ENCODE results near the gene PSRC1. TPM values are rescaled to one million over a fixed set of nuclear protein-coding genes. Genes with fewer than 3 reads are reported as not detected.
"Not testable (repeated sequence)": the region's sequence is repeated elsewhere in the genome, so short reads cannot be mapped to it uniquely, and the experiment has no call there.

PSRC1 gene
- polyA plus RNA-seq, 2 donors, result 6.3 to 10.4 TPM

GRCh38 chr1:109298666-109299557 lies 16.0 kb upstream of the PSRC1 start:
- Histone ChIP-seq H3K27me3 (ENCODE audit: control insufficient read depth in 1 of 2, insufficient read depth in 2 of 2, low read length in 2 of 2) (no peaks in the 10 kb centered on the region), H3K4me3 (ENCODE audit: low read depth in 1 of 2, low read length in 2 of 2) (no peak overlapping the region), H3K4me1 (ENCODE audit: control insufficient read depth in 2 of 2, insufficient read depth in 2 of 2, low read length in 1 of 2) (peaks cover 0 to 9% of the 10 kb centered on the region in 2 donors), H3K36me3 (ENCODE audit: control insufficient read depth in 2 of 2, insufficient read depth in 2 of 2, low read length in 1 of 2) (no peaks in the 10 kb centered on the region), H3K9me3 (ENCODE audit: control insufficient read depth in 2 of 2, insufficient read depth in 1 of 2, low read depth in 1 of 2, low read length in 1 of 2) (no peaks in the 10 kb centered on the region), H3K27ac (ENCODE audit: low read depth in 2 of 2, low read length in 1 of 2) (no peak overlapping the region)
- WGBS, 2 donors, result 49 to 54% methylated on average over 11 of the region's 11 CpGs

GRCh38 chr1:109296782-109297181 lies 13.8 kb upstream of the PSRC1 start:
- 75 to 80% methylated on average over 16 of the region's 16 CpGs for WGBS, 2 donors
- no peak overlapping the region for H3K27ac ChIP-seq (ENCODE audit: low read depth in 2 of 2, low read length in 1 of 2)
- no peaks in the 10 kb centered on the region for H3K36me3 ChIP-seq (ENCODE audit: control insufficient read depth in 2 of 2, insufficient read depth in 2 of 2, low read length in 1 of 2)
- peaks cover 0 to 9% of the 10 kb centered on the region in 2 donors for H3K4me1 ChIP-seq (ENCODE audit: control insufficient read depth in 2 of 2, insufficient read depth in 2 of 2, low read length in 1 of 2)
- H3K9me3 ChIP-seq (ENCODE audit: control insufficient read depth in 2 of 2, insufficient read depth in 1 of 2, low read depth in 1 of 2, low read length in 1 of 2), result no peaks in the 10 kb centered on the region
- H3K4me3 ChIP-seq (ENCODE audit: low read depth in 1 of 2, low read length in 2 of 2), result no peak overlapping the region
- no peaks in the 10 kb centered on the region for H3K27me3 ChIP-seq (ENCODE audit: control insufficient read depth in 1 of 2, insufficient read depth in 2 of 2, low read length in 2 of 2)

GRCh38 chr1:109295712-109296415 lies 12.9 kb upstream of the PSRC1 start:
- no peaks in the 10 kb centered on the region for H3K36me3 ChIP-seq (ENCODE audit: control insufficient read depth in 2 of 2, insufficient read depth in 2 of 2, low read length in 1 of 2)
- H3K9me3 ChIP-seq (ENCODE audit: control insufficient read depth in 2 of 2, insufficient read depth in 1 of 2, low read depth in 1 of 2, low read length in 1 of 2), result no peaks in the 10 kb centered on the region
- H3K27me3 ChIP-seq (ENCODE audit: control insufficient read depth in 1 of 2, insufficient read depth in 2 of 2, low read length in 2 of 2), result no peaks in the 10 kb centered on the region
- 83 to 84% methylated on average over 12 of the region's 12 CpGs for WGBS, 2 donors
- H3K4me1 ChIP-seq (ENCODE audit: control insufficient read depth in 2 of 2, insufficient read depth in 2 of 2, low read length in 1 of 2), result peaks cover 0 to 9% of the 10 kb centered on the region in 2 donors
- H3K27ac ChIP-seq (ENCODE audit: low read depth in 2 of 2, low read length in 1 of 2), result no peak overlapping the region
- no peak overlapping the region for H3K4me3 ChIP-seq (ENCODE audit: low read depth in 1 of 2, low read length in 2 of 2)

- Histone ChIP-seq H3K4me1 (ENCODE audit: control insufficient read depth in 2 of 2, insufficient read depth in 2 of 2, low read length in 1 of 2) (peaks cover 0 to 6% of the 10 kb centered on the region in 2 donors), H3K4me3 (ENCODE audit: low read depth in 1 of 2, low read length in 2 of 2) (no peak overlapping the region), H3K36me3 (ENCODE audit: control insufficient read depth in 2 of 2, insufficient read depth in 2 of 2, low read length in 1 of 2) (no peaks in the 10 kb centered on the region), H3K27me3 (ENCODE audit: control insufficient read depth in 1 of 2, insufficient read depth in 2 of 2, low read length in 2 of 2) (no peaks in the 10 kb centered on the region), H3K27ac (ENCODE audit: low read depth in 2 of 2, low read length in 1 of 2) (no peak overlapping the region), H3K9me3 (ENCODE audit: control insufficient read depth in 2 of 2, insufficient read depth in 1 of 2, low read depth in 1 of 2, low read length in 1 of 2) (no peaks in the 10 kb centered on the region)
- 63 to 68% methylated on average over 4 of the region's 4 CpGs for WGBS, 2 donors
Observed at GRCh38 chr1:109294481-109294880, 11.5 kb upstream of the PSRC1 start.

GRCh38 chr1:109293026-109293425 lies 10.1 kb upstream of the PSRC1 start:
- no peaks in the 10 kb centered on the region for H3K9me3 ChIP-seq (ENCODE audit: control insufficient read depth in 2 of 2, insufficient read depth in 1 of 2, low read depth in 1 of 2, low read length in 1 of 2)
- no peaks in the 10 kb centered on the region for H3K36me3 ChIP-seq (ENCODE audit: control insufficient read depth in 2 of 2, insufficient read depth in 2 of 2, low read length in 1 of 2)
- H3K27ac ChIP-seq (ENCODE audit: low read depth in 2 of 2, low read length in 1 of 2), result no peak overlapping the region
- H3K4me3 ChIP-seq (ENCODE audit: low read depth in 1 of 2, low read length in 2 of 2), result no peak overlapping the region
- 59% methylated on average over 2 of the region's 2 CpGs for WGBS, 2 donors
- no peaks in the 10 kb centered on the region for H3K27me3 ChIP-seq (ENCODE audit: control insufficient read depth in 1 of 2, insufficient read depth in 2 of 2, low read length in 2 of 2)
- peaks cover 0 to 5% of the 10 kb centered on the region in 2 donors for H3K4me1 ChIP-seq (ENCODE audit: control insufficient read depth in 2 of 2, insufficient read depth in 2 of 2, low read length in 1 of 2)

- 60 to 64% methylated on average over 9 of the region's 9 CpGs for WGBS, 2 donors
- Histone ChIP-seq H3K27me3 (ENCODE audit: control insufficient read depth in 1 of 2, insufficient read depth in 2 of 2, low read length in 2 of 2) (no peaks in the 10 kb centered on the region), H3K4me3 (ENCODE audit: low read depth in 1 of 2, low read length in 2 of 2) (no peak overlapping the region), H3K36me3 (ENCODE audit: control insufficient read depth in 2 of 2, insufficient read depth in 2 of 2, low read length in 1 of 2) (no peaks in the 10 kb centered on the region), H3K4me1 (ENCODE audit: control insufficient read depth in 2 of 2, insufficient read depth in 2 of 2, low read length in 1 of 2) (peaks cover 0 to 5% of the 10 kb centered on the region in 2 donors), H3K27ac (ENCODE audit: low read depth in 2 of 2, low read length in 1 of 2) (no peak overlapping the region), H3K9me3 (ENCODE audit: control insufficient read depth in 2 of 2, insufficient read depth in 1 of 2, low read depth in 1 of 2, low read length in 1 of 2) (no peaks in the 10 kb centered on the region)
Observed at GRCh38 chr1:109292364-109292763, 9.4 kb upstream of the PSRC1 start.

GRCh38 chr1:109290998-109291397 lies 8.1 kb upstream of the PSRC1 start:
- Histone ChIP-seq H3K4me3 (ENCODE audit: low read depth in 1 of 2, low read length in 2 of 2) (no peak overlapping the region), H3K9me3 (ENCODE audit: control insufficient read depth in 2 of 2, insufficient read depth in 1 of 2, low read depth in 1 of 2, low read length in 1 of 2) (no peaks in the 10 kb centered on the region), H3K36me3 (ENCODE audit: control insufficient read depth in 2 of 2, insufficient read depth in 2 of 2, low read length in 1 of 2) (no peaks in the 10 kb centered on the region), H3K4me1 (ENCODE audit: control insufficient read depth in 2 of 2, insufficient read depth in 2 of 2, low read length in 1 of 2) (no peaks in the 10 kb centered on the region), H3K27me3 (ENCODE audit: control insufficient read depth in 1 of 2, insufficient read depth in 2 of 2, low read length in 2 of 2) (no peaks in the 10 kb centered on the region), H3K27ac (ENCODE audit: low read depth in 2 of 2, low read length in 1 of 2) (no peak overlapping the region)
- 72 to 80% methylated on average over 6 of the region's 6 CpGs for WGBS, 2 donors

GRCh38 chr1:109290137-109290536 lies 7.2 kb upstream of the PSRC1 start:
- Histone ChIP-seq H3K36me3 (ENCODE audit: control insufficient read depth in 2 of 2, insufficient read depth in 2 of 2, low read length in 1 of 2) (no peaks in the 10 kb centered on the region), H3K9me3 (ENCODE audit: control insufficient read depth in 2 of 2, insufficient read depth in 1 of 2, low read depth in 1 of 2, low read length in 1 of 2) (no peaks in the 10 kb centered on the region), H3K27ac (ENCODE audit: low read depth in 2 of 2, low read length in 1 of 2) (no peak overlapping the region), H3K4me1 (ENCODE audit: control insufficient read depth in 2 of 2, insufficient read depth in 2 of 2, low read length in 1 of 2) (no peaks in the 10 kb centered on the region), H3K27me3 (ENCODE audit: control insufficient read depth in 1 of 2, insufficient read depth in 2 of 2, low read length in 2 of 2) (no peaks in the 10 kb centered on the region), H3K4me3 (ENCODE audit: low read depth in 1 of 2, low read length in 2 of 2) (no peak overlapping the region)
- WGBS, 2 donors, result 94 to 97% methylated on average over 1 of the region's 1 CpG

- H3K9me3 ChIP-seq (ENCODE audit: control insufficient read depth in 2 of 2, insufficient read depth in 1 of 2, low read depth in 1 of 2, low read length in 1 of 2); H3K27ac ChIP-seq (ENCODE audit: low read depth in 2 of 2, low read length in 1 of 2); H3K4me1 ChIP-seq (ENCODE audit: control insufficient read depth in 2 of 2, insufficient read depth in 2 of 2, low read length in 1 of 2); H3K4me3 ChIP-seq (ENCODE audit: low read depth in 1 of 2, low read length in 2 of 2); H3K27me3 ChIP-seq (ENCODE audit: control insufficient read depth in 1 of 2, insufficient read depth in 2 of 2, low read length in 2 of 2); H3K36me3 ChIP-seq (ENCODE audit: control insufficient read depth in 2 of 2, insufficient read depth in 2 of 2, low read length in 1 of 2): not testable (repeated sequence)
- 83 to 90% methylated on average over 5 of the region's 5 CpGs for WGBS, 2 donors
Observed at GRCh38 chr1:109286762-109287161, 3.8 kb upstream of the PSRC1 start.
